ENCODE data around the gene ASNSD1.

GRCh38 chr2:189625636-189626035, 35.6 kb upstream of the ASNSD1 start:
- no peak for TF ChIP-seq CTCF (conservative IDR thresholded peaks at IDR 0.05; ENCODE audit: low read depth in 2 of 2)
- TF ChIP-seq, protein P1, sequence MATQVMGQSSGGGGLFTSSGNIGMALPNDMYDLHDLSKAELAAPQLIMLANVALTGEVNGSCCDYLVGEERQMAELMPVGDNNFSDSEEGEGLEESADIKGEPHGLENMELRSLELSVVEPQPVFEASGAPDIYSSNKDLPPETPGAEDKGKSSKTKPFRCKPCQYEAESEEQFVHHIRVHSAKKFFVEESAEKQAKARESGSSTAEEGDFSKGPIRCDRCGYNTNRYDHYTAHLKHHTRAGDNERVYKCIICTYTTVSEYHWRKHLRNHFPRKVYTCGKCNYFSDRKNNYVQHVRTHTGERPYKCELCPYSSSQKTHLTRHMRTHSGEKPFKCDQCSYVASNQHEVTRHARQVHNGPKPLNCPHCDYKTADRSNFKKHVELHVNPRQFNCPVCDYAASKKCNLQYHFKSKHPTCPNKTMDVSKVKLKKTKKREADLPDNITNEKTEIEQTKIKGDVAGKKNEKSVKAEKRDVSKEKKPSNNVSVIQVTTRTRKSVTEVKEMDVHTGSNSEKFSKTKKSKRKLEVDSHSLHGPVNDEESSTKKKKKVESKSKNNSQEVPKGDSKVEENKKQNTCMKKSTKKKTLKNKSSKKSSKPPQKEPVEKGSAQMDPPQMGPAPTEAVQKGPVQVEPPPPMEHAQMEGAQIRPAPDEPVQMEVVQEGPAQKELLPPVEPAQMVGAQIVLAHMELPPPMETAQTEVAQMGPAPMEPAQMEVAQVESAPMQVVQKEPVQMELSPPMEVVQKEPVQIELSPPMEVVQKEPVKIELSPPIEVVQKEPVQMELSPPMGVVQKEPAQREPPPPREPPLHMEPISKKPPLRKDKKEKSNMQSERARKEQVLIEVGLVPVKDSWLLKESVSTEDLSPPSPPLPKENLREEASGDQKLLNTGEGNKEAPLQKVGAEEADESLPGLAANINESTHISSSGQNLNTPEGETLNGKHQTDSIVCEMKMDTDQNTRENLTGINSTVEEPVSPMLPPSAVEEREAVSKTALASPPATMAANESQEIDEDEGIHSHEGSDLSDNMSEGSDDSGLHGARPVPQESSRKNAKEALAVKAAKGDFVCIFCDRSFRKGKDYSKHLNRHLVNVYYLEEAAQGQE (IDR thresholded peaks at IDR 0.05; ENCODE audit: unreplicated experiment) = no peak
- no peak for TF ChIP-seq ETS1 (IDR thresholded peaks at IDR 0.05)
- TF ChIP-seq POLR2AphosphoS5 (IDR thresholded peaks at IDR 0.05; ENCODE audit: low read depth) = no peak
- TF ChIP-seq EZH2 (IDR thresholded peaks at IDR 0.05; ENCODE audit: low read depth, unreplicated experiment) = no peak
- TF ChIP-seq EZH2phosphoT487 (IDR thresholded peaks at IDR 0.05; ENCODE audit: unreplicated experiment) = no peak
- TF ChIP-seq JUNB (IDR thresholded peaks at IDR 0.05; ENCODE audit: unreplicated experiment) = no peak

Measured in GM23338 (cell line).